GM21825 (cell line): ENCODE results near the gene DEF6.

Source experiments
- ATAC-seq: cut with Tn5 transposase; IDR thresholded peaks from one replicate; pipeline ENCODE4 v1.9.1; 2021; ENCODE audit warnings: mild to moderate bottlenecking, moderate library complexity; ENCODE audit not compliant: unreplicated experiment

Gene DEF6

GRCh38 chr6:35370124-35370741 lies 72.6 kb downstream of the DEF6 start:
- peak; percentile 60 for ATAC-seq

GRCh38 chr6:35370785-35371493 lies 73.3 kb downstream of the DEF6 start:
- ATAC-seq: no peak
